HG03469 (cell line): ENCODE measurements around the gene BAIAP2L2.
"Not testable (repeated sequence)": the region's sequence is repeated elsewhere in the genome, so short reads cannot be mapped to it uniquely, and the experiment has no call there.

ENCODE experiments used
- ATAC-seq: cut with Tn5 transposase; IDR thresholded peaks from one replicate; pipeline ENCODE4 v1.9.1; 2021; ENCODE audit warnings: mild to moderate bottlenecking, moderate library complexity, moderate number of reproducible peaks; ENCODE audit not compliant: unreplicated experiment

The BAIAP2L2 gene

DNA sequence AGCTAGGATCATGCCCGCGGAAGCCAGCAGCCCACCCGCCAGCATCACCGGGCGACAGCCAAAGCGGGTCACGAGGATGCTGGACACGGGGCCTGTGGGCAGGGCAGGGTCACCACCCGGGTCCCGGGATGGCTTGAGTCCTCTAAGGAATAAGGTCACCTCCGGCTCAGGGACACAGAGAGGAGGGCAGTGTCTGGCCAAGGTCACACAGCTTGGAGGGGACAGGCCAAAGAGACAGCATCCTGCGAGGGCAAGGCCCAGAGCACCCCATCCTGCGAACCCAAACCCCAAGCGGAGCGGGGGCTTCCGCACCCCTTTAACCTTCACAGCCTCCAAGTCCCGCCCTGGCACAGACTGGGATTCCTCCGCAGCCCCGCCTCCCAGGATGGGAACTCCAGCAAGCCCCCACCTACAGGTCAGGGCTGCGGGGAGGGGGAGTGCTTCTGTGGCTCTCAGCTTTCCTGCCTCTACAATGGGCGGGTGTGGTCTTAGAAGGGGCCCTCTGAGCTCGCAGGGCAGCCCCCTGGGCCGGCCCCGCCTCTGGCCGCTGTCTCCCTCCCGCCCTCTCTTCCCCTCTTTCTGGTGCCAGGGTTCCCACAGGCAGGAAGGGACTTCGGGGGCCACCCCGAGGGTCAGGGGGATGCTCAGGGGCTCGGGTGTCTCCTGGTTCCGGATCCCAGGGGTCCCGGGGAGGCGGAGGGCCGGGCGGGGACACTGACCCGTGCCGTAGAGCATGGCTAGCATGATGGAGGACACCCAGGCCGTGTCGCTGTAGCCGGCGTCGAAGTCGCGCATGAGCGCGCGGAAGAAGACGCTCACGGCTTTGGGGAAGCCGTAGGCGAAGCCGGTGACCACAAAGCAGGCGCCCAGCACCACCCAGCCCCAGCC is 28.3 kb downstream of the BAIAP2L2 start:
- no peak for ATAC-seq

- no peak for ATAC-seq
Observed at GRCh38 chr22:38081636-38081940, 28.9 kb downstream of the BAIAP2L2 start.

GRCh38 chr22:38080850-38081635 is 29.4 kb downstream of the BAIAP2L2 start:
- no peak for ATAC-seq

DNA sequence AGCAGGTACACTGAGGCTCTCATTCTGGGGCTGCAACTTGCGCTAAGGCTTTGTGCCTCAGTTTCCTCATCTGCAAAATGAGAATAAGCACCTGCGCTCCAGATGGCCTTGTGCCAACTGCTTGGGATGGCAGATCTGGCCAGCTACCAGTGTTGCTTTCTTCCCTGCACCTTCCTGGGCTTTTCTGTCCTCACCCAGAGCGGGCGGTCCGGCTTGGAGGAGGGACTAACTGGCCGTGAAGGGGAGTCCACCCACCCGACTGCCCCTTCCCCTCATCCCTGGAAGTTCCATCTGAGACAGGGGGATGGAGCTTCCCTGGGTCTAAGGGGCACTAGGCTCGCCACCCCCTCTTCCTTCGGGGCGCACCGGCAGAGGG is 30.0 kb downstream of the BAIAP2L2 start:
- ATAC-seq: no peak

DNA sequence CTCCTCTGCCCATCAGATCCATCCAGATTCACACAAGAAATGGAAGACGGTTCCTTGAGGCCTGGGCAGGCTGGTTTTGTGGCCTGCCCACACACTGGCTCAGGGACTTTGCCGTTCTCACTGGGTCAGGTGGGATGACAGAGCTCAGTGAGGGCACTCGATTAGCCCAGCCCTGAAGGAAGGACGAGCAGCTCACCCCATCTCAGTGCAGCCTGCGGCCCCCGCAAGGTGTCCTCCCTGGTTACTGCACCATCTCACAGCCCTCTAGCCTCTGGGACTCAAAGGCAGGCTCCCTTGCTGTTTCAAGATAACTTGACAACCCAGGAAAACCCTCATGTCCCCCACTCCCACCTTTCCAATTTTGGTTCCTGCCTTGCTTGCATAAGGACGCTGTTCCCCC is 30.7 kb downstream of the BAIAP2L2 start:
- ATAC-seq: no peak

GRCh38 chr22:38079208-38079607 is 31.3 kb downstream of the BAIAP2L2 start:
- ATAC-seq: not testable (repeated sequence)

- ATAC-seq: no peak
Observed at GRCh38 chr22:38078046-38078840, 32.2 kb downstream of the BAIAP2L2 start.

DNA sequence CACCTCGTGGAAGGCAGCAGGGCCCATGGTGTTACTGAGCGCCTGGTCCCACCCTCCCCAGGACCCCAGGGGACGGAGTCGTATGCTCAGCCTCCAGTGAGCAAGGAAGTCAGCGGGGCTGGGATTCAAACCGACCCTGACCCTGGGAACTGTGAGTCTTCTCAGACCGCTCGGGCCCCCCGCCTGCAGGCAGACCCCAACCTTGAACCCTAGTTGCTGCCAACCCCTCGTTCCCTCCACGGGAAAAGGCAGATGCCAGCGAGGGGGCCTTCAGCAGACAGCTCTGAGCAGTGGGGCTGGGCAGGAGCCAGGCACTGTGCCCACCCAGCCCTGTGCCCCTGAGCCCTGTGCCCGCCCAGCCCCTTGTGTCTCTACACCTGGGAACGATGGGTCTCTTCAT is 32.9 kb downstream of the BAIAP2L2 start:
- no peak for ATAC-seq

DNA sequence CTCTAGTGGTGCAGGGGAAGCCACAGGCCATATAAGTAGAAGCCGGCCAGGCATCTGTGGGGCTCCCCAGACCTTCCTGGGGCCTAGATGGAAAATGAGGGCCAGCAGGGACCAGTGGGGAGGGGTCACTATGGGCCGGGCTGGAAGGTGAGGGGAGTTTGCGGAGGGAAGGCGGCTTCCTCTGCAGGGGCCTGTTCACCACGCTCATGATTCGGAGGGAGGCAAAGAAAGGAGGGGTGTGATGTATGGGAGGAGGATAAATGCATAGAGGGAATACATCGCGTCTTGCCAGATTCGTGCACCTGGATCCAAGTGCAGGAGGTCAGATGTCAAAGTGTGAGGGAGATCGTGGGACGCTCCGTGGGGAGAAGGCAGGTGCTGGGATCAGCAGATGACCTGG is 33.4 kb downstream of the BAIAP2L2 start:
- ATAC-seq: no peak

DNA sequence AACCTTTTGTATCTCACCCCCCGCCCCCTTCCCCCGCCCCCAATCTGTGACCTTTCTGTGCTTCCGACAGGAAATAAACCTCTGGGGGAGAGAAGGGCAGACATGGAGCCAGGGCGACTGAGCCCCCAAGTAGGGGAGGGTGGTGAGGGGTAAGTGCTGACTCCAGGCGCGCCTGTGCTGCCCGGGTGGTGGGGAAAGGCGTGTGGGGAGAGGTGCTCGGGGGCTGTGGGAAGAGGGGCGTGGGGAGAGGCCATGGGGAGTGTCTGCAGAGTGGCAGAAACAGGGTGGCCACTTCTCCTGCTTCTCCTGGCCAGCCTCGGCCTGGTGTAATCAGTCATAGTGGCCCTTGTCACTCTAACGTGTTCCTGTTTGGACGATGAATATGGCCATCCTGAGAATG is 34.5 kb downstream of the BAIAP2L2 start:
- no peak for ATAC-seq

GRCh38 chr22:38075105-38075825 is 35.2 kb downstream of the BAIAP2L2 start:
- ATAC-seq: no peak

DNA sequence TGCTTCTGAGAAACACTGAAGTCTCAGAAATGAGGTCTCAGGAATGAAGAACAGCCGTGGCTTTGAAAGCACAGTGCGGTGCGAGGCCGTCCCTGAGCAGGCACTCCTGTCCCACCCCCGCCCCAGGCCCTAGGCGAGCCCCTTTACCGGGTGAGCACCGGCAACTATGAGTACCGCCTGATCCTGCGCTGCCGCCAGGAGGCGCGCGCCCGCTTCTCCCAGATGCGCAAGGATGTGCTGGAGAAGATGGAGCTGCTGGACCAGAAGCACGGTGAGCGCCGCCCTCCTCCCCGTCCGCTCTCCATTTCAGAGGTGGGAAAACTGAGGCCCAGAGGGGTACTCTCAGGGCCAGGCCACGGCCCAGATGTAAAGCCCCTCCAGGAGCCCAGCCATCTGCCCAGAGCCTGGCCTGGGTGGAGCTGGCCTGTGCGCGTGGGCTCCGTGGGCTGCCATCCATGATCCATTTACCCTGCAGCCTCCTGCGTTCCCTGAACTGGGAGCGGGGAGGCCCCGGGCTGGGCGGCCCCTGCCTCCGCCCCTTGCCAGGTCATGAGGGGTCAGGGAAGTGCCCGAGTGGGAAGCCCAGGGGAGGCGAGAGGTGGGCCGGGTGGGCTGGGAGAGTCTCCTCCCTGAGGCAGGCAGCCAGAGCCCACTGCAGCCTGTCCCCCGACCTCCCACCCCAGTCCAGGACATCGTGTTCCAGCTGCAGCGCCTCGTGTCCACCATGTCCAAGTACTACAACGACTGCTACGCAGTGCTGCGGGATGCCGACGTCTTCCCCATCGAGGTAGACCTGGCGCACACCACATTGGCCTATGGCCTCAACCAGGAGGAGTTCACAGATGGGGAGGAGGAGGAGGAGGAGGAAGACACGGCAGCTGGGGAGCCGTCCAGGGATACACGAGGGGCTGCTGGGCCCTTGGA is 36.0 kb downstream of the BAIAP2L2 start:
- ATAC-seq: no peak

GRCh38 chr22:38073150-38074130 is 37.0 kb downstream of the BAIAP2L2 start:
- no peak for ATAC-seq

- ATAC-seq: no peak
Observed at GRCh38 chr22:38072322-38073149, 37.9 kb downstream of the BAIAP2L2 start.

DNA sequence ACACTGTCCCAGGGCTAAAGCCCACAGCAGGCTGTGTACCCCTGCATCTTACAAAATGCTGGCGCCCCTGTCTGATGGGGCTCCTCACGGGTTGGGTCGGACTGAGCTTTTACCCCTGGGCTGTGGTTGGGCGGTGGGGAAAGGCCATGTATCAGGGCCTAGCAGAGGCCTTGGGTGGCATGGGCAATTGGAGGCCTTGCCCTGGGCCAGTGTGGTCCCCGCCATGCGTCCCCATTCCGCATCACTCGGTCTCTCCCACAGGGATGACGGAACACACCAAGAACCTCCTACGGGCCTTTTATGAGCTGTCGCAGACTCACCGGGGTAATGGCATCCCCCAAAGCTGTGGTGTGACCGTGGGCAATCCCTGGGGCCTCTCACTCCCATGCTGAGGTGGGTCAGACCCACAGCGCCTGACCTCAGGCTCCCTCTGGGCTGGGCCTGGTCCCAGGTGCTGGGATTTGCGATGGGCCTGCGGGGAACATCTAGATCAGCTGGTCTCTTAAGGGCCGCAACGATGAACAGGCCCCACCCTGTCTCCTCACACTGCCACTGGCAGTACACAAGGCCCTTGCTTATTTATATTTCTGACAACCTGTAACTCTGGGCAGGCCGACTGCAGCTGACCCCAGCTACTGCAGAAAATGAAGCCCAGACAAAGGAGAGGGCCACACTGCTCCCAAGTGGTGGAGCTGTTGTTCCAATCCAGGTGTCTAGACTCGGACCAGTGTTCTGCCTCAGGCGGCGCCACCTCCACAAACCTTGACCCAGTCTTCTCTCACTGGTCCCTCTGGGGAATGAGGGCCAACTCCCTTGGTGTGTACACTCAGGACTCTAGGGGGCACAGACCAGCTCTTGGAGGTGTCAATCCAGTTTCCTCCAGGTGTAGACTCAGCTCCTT is 38.8 kb downstream of the BAIAP2L2 start:
- ATAC-seq: no peak

GRCh38 chr22:38070250-38070921 is 40.1 kb downstream of the BAIAP2L2 start:
- no peak for ATAC-seq
